Fibroblast of lung (primary cell): ENCODE measurements around the gene RNF145. TPM values are rescaled to one million over a fixed set of nuclear protein-coding genes. Genes with fewer than 3 reads are reported as not detected.

Experiments
- DNase-seq, 2 donors: peaks; one replicate each; pipeline versions ENCODE4 v3.0.0 to v3.0.0-alpha.2; 2010; ENCODE audit warnings: low read depth in 2 of 2
- H2AFZ ChIP-seq: 2 replicates; pipeline ENCODE4 v1.5.1; 2012; ENCODE audit warnings: low read length, control low read depth, inconsistent platforms
- H3K27ac ChIP-seq: 2 replicates; pipeline ENCODE4 v1.5.1; 2011; ENCODE audit warnings: low read length, control low read depth; ENCODE audit not compliant: insufficient read depth
- H3K27me3 ChIP-seq: 2 replicates; pipeline ENCODE4 v1.5.1; 2011; ENCODE audit warnings: mild to moderate bottlenecking, low read length; ENCODE audit not compliant: control insufficient read depth, insufficient read depth
- H3K36me3 ChIP-seq: 2 replicates; pipeline ENCODE4 v1.5.1; 2011; ENCODE audit warnings: low read length; ENCODE audit not compliant: control insufficient read depth, insufficient read depth
- H3K4me1 ChIP-seq: 2 replicates; pipeline ENCODE4 v1.5.1; 2011; ENCODE audit warnings: low read length; ENCODE audit not compliant: control insufficient read depth, insufficient read depth; ENCODE audit errors: extremely low read depth
- H3K4me2 ChIP-seq: 2 replicates; pipeline ENCODE4 v1.5.1; 2011; ENCODE audit warnings: low read length, control low read depth; ENCODE audit not compliant: insufficient read depth; ENCODE audit errors: extremely low read depth
- H3K4me3 ChIP-seq, 4 experiments: fragments of 200-600 bp in 1 of 4; sonication (generic) in 1 of 4; replicated peaks in 1 of 4; 2 replicates each; pipeline ENCODE4 v1.5.1; 2011 to 2016; ENCODE audit warnings: low read length in 4 of 4, low read depth in 3 of 4, mild to moderate bottlenecking in 3 of 4, control low read depth in 2 of 4, inconsistent platforms in 1 of 4, mixed read lengths in 1 of 4; ENCODE audit not compliant: insufficient read depth in 1 of 4; ENCODE audit errors: control extremely low read depth in 1 of 4
- H3K79me2 ChIP-seq: 2 replicates; pipeline ENCODE4 v1.5.1; 2012; ENCODE audit warnings: mild to moderate bottlenecking, low read length, inconsistent platforms; ENCODE audit not compliant: control insufficient read depth, insufficient read depth
- H3K9ac ChIP-seq: 2 replicates; pipeline ENCODE4 v1.5.1; 2011; ENCODE audit warnings: mild to moderate bottlenecking, low read length, control low read depth; ENCODE audit not compliant: insufficient read depth
- H3K9me3 ChIP-seq: 2 replicates; pipeline ENCODE4 v1.5.1; 2012; ENCODE audit warnings: low read depth, low read length; ENCODE audit not compliant: control insufficient read depth, insufficient read depth
- H4K20me1 ChIP-seq: 2 replicates; pipeline ENCODE4 v1.5.1; 2011; ENCODE audit warnings: low read length; ENCODE audit not compliant: control insufficient read depth, insufficient read depth; ENCODE audit errors: extremely low read depth
- CTCF ChIP-seq, 2 donors: IDR thresholded peaks in 1 of 2; conservative IDR thresholded peaks in 1 of 2; 1 replicate in 1 of 2; 2 replicates in 1 of 2; pipeline ENCODE4 v1.5.1; 2011 to 2012; ENCODE audit warnings: low read length in 2 of 2, control low read depth in 1 of 2, inconsistent platforms in 1 of 2, low read depth in 1 of 2, mild to moderate bottlenecking in 1 of 2
- EZH2 ChIP-seq: IDR thresholded peaks from 2 replicates; pipeline ENCODE4 v1.5.1; 2012; ENCODE audit warnings: low read length, control low read depth, mild to moderate bottlenecking; ENCODE audit errors: missing control alignments
- polyA plus RNA-seq, 2 donors: library from polyadenylated mRNA; depleted of rRNA in 1 of 2; stranded (reverse) in 1 of 2; unstranded in 1 of 2; fragments of >200 nt; gene quantifications; 2 replicates each; pipeline ENCODE4 v1.2.1, GENCODE V29; 2011 to 2012; ENCODE audit warnings: missing spikeins in 1 of 2
- total RNA-seq: library from RNA; depleted of rRNA; stranded (reverse); fragments of >200 nt; gene quantifications from 2 replicates; pipeline ENCODE4 v1.2.1, GENCODE V29; 2014

RNF145 gene
- total and polyA plus RNA-seq, 2 donors (not counting 1 experiment from before 2014, with no cell fraction given) = 54.2 to 75.0 TPM

- Histone ChIP-seq H3K36me3 (no peaks in the 10 kb centered on the region), H2AFZ (no peak overlapping the region), H3K27me3 (no peaks in the 10 kb centered on the region), H3K9ac (peak overlapping the region; percentile 78), H3K27ac (peak overlapping the region; percentile 96), H3K9me3 (no peaks in the 10 kb centered on the region), H3K4me2 (peak overlapping the region; percentile 94), H3K4me3 (peak overlapping the region; percentile 71 to 91 (median 88)), H3K79me2 (peaks cover 69% of the 10 kb centered on the region), H3K4me1 (peaks cover 2% of the 10 kb centered on the region), H4K20me1 (no peaks in the 10 kb centered on the region)
- TF ChIP-seq EZH2 (no peak), CTCF (conservative IDR thresholded peaks at IDR 0.05 in 1 of 2, IDR thresholded peaks at IDR 0.05 in 1 of 2; ENCODE audit: low read depth in 1 of 2, low read length in 2 of 2) (no peak)
- peak in 1 of 2 donors; percentile 39 for DNase-seq
These were observed 2.1 kb downstream of the RNF145 start for GRCh38 chr5:159207222-159207685.

- H3K4me3 ChIP-seq = peak overlapping the region; percentile 71 to 91 (median 88)
- peaks cover 74% of the 10 kb centered on the region for H3K79me2 ChIP-seq
- H2AFZ ChIP-seq = no peak overlapping the region
- peak in 1 of 2 donors; percentile 21 for DNase-seq
- TF ChIP-seq CTCF (conservative IDR thresholded peaks at IDR 0.05 in 1 of 2, IDR thresholded peaks at IDR 0.05 in 1 of 2; ENCODE audit: low read depth in 1 of 2, low read length in 2 of 2) (no peak), EZH2 (no peak)
- H3K9ac ChIP-seq = peak overlapping the region; percentile 21
- no peaks in the 10 kb centered on the region for H3K36me3 ChIP-seq
- peaks cover 2% of the 10 kb centered on the region for H3K4me1 ChIP-seq
- H3K27me3 ChIP-seq = no peaks in the 10 kb centered on the region
- H4K20me1 ChIP-seq = no peaks in the 10 kb centered on the region
- peak overlapping the region; percentile 96 for H3K27ac ChIP-seq
- H3K4me2 ChIP-seq = peak overlapping the region; percentile 94
- H3K9me3 ChIP-seq = no peaks in the 10 kb centered on the region
These were observed 2.5 kb downstream of the RNF145 start for GRCh38 chr5:159206818-159207217.

DNA sequence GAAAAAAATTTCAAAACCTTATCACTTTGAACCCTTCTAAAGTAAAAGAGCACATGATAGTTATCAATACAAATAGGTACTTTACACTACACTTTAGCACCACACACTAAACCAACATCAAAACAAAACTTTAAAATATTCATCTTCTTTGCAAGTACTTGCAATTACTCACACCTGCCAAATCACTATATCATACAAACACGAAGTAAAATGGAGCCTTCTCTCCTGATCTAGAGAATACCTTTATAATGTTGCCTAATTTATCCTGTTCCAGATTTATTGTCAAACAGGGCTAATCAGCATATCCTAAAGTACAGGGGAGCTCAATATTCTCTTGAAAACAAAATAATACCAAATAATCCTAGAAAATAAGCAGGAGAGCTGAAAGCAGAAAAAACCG lies 3.0 kb downstream of the RNF145 start:
- H3K27ac ChIP-seq = peak overlapping the region; percentile 96
- H3K79me2 ChIP-seq = peaks cover 77% of the 10 kb centered on the region
- peaks cover 2% of the 10 kb centered on the region for H3K4me1 ChIP-seq
- no peaks in the 10 kb centered on the region for H3K27me3 ChIP-seq
- H2AFZ ChIP-seq = no peak overlapping the region
- no peaks in the 10 kb centered on the region for H3K36me3 ChIP-seq
- DNase-seq = no peak
- H3K9ac ChIP-seq = no peak overlapping the region
- peak overlapping the region; percentile 22 to 91 (median 78) for H3K4me3 ChIP-seq
- TF ChIP-seq CTCF (conservative IDR thresholded peaks at IDR 0.05 in 1 of 2, IDR thresholded peaks at IDR 0.05 in 1 of 2; ENCODE audit: low read depth in 1 of 2, low read length in 2 of 2) (no peak), EZH2 (no peak)
- no peaks in the 10 kb centered on the region for H3K9me3 ChIP-seq
- peak overlapping the region; percentile 94 for H3K4me2 ChIP-seq
- no peaks in the 10 kb centered on the region for H4K20me1 ChIP-seq
